Endothelial cell of umbilical vein (primary cell): ENCODE measurements around the gene METTL15.

Experiments used
- CTCF ChIP-seq, 2 donors: IDR thresholded peaks; 1 replicate in 1 of 2; 2 replicates in 1 of 2; pipeline ENCODE4 v1.5.1; 2011; ENCODE audit warnings: low read length in 2 of 2, mild to moderate bottlenecking in 2 of 2, moderate library complexity in 2 of 2, control low read depth in 1 of 2, inconsistent platforms in 1 of 2, low read depth in 1 of 2; ENCODE audit not compliant: insufficient read depth in 1 of 2; ENCODE audit errors: extremely low read depth in 1 of 2
- EZH2 ChIP-seq: IDR thresholded peaks from 2 replicates; pipeline ENCODE4 v1.6.1; 2012; ENCODE audit warnings: borderline replicate concordance, low read depth, mild to moderate bottlenecking, moderate library complexity, low read length, inconsistent platforms; ENCODE audit not compliant: severe bottlenecking
- FOS ChIP-seq: IDR thresholded peaks from 2 replicates; pipeline ENCODE4 v1.6.1; 2011; ENCODE audit warnings: mild to moderate bottlenecking, low read length, moderate library complexity, borderline replicate concordance; ENCODE audit not compliant: insufficient read depth
- GATA2 ChIP-seq: IDR thresholded peaks from 2 replicates; pipeline ENCODE4 v1.7.0; 2011; ENCODE audit warnings: low read depth, mild to moderate bottlenecking, moderate library complexity, mixed read lengths, low read length; ENCODE audit not compliant: insufficient read length, insufficient read depth
- JUN ChIP-seq: IDR thresholded peaks from 2 replicates; pipeline ENCODE4 v1.6.1; 2011; ENCODE audit warnings: borderline replicate concordance, low read depth; ENCODE audit not compliant: insufficient read length, insufficient read depth
- MAX ChIP-seq: IDR thresholded peaks from 2 replicates; pipeline ENCODE4 v1.6.1; 2011; ENCODE audit not compliant: insufficient read depth, insufficient read length
- MYC ChIP-seq: IDR thresholded peaks from one replicate; pipeline ENCODE4 v1.6.1; 2011; ENCODE audit warnings: mild to moderate bottlenecking, low read depth, low read length
- POLR2A ChIP-seq: IDR thresholded peaks from 2 replicates; pipeline ENCODE4 v1.6.1; 2012; ENCODE audit warnings: low read depth, mild to moderate bottlenecking, control low read depth, low read length
- POLR2AphosphoS5 ChIP-seq: IDR thresholded peaks from 2 replicates; pipeline ENCODE4 v1.6.1; 2012; ENCODE audit warnings: low read depth, mild to moderate bottlenecking, control low read depth, low read length, moderate library complexity; ENCODE audit not compliant: insufficient read depth

GRCh38 chr11:28107191-28107749 lies 918 bp upstream of the METTL15 start:
- no peak for TF ChIP-seq CTCF (IDR thresholded peaks at IDR 0.05; ENCODE audit: extremely low read depth in 1 of 2, insufficient read depth in 1 of 2, low read depth in 1 of 2, low read length in 2 of 2)
- no peak for TF ChIP-seq MAX
- TF ChIP-seq POLR2A, result no peak
- no peak for TF ChIP-seq POLR2AphosphoS5
- no peak for TF ChIP-seq FOS
- no peak for TF ChIP-seq EZH2
- no peak for TF ChIP-seq JUN
- TF ChIP-seq MYC, result no peak
- TF ChIP-seq GATA2, result no peak
